OCI-LY1 (cell line): ENCODE data around the gene LRRC14B.

Experiments
- CTCF ChIP-seq: fragments of 200-600 bp; sonication (generic), shearing (Covaris generic); IDR thresholded peaks from 2 replicates; pipeline ENCODE4 v1.5.1; 2017; ENCODE audit warnings: mild to moderate bottlenecking, antibody characterized with exemption, low read length, moderate library complexity, mixed read lengths
- EZH2 ChIP-seq: fragments of 200-600 bp; sonication (generic), shearing (Covaris generic); IDR thresholded peaks from 2 replicates; pipeline ENCODE4 v1.8.0; 2017; ENCODE audit warnings: borderline replicate concordance, mixed run types, mild to moderate bottlenecking, antibody characterized with exemption, low read length, moderate library complexity, mixed read lengths

- TF ChIP-seq CTCF (no peak), EZH2 (no peak)
Measured at GRCh38 chr5:145585-146323, 45.5 kb upstream of the LRRC14B start.
